Mucosa of gallbladder (tissue), 1 donor: Measurements from ENCODE around the gene TANK. TPM values are rescaled to one million over a fixed set of nuclear protein-coding genes. Genes with fewer than 3 reads are reported as not detected.
"Not testable (repeated sequence)": the region's sequence is repeated elsewhere in the genome, so short reads cannot be mapped to it uniquely, and the experiment has no call there.

Experiments
- DNase-seq: peaks from one replicate; pipeline ENCODE4 v3.0.0-alpha.2; 2020; ENCODE audit warnings: low spot score
- total RNA-seq: library from RNA; stranded (reverse); gene quantifications from one replicate; pipeline ENCODE4 v1.2.1, GENCODE V29; 2021
- donor health status: DM: no; HTN: no; CAD: no.

TANK gene
- total RNA-seq, result 55.0 TPM

- peak; percentile 91 for DNase-seq
These were observed at the start of gene TANK for GRCh38 chr2:161160226-161161073. TANK (plus strand) TSS chr2:161160428; CDS start chr2:161179663, 19,235 bp downstream.

- no peak for DNase-seq
These were observed 48.7 kb upstream of the TANK start for GRCh38 chr2:161111531-161111930.

- DNase-seq, result no peak
These were observed 47.3 kb upstream of the TANK start for GRCh38 chr2:161112908-161113307.

- DNase-seq, result no peak
These were observed 46.3 kb upstream of the TANK start for GRCh38 chr2:161113693-161114575.

GRCh38 chr2:161115205-161115604 is 45.0 kb upstream of the TANK start:
- DNase-seq, result no peak

- DNase-seq, result no peak
These were observed 44.4 kb upstream of the TANK start for GRCh38 chr2:161115605-161116380.

GRCh38 chr2:161116509-161116908 is 43.7 kb upstream of the TANK start:
- no peak for DNase-seq

GRCh38 chr2:161117506-161117905 is 42.7 kb upstream of the TANK start:
- no peak for DNase-seq

GRCh38 chr2:161118722-161119121 is 41.5 kb upstream of the TANK start:
- DNase-seq, result no peak

GRCh38 chr2:161119483-161119882 is 40.7 kb upstream of the TANK start:
- no peak for DNase-seq

- no peak for DNase-seq
These were observed 39.5 kb upstream of the TANK start for GRCh38 chr2:161120775-161121174.

- DNase-seq, result no peak
These were observed 38.6 kb upstream of the TANK start for GRCh38 chr2:161121622-161122021.

GRCh38 chr2:161122772-161123530 is 37.3 kb upstream of the TANK start:
- DNase-seq, result peak; percentile 64

GRCh38 chr2:161123531-161124030 is 36.6 kb upstream of the TANK start:
- DNase-seq, result no peak

- DNase-seq, result no peak
These were observed 36.0 kb upstream of the TANK start for GRCh38 chr2:161124201-161124600.

GRCh38 chr2:161128885-161129284 is 31.3 kb upstream of the TANK start:
- no peak for DNase-seq

GRCh38 chr2:161130354-161130753 is 29.9 kb upstream of the TANK start:
- DNase-seq, result no peak

- DNase-seq, result no peak
These were observed 29.1 kb upstream of the TANK start for GRCh38 chr2:161131074-161131680.

- DNase-seq, result no peak
These were observed 28.4 kb upstream of the TANK start for GRCh38 chr2:161131804-161132203.

GRCh38 chr2:161132384-161132783 is 27.8 kb upstream of the TANK start:
- not testable (repeated sequence) for DNase-seq

GRCh38 chr2:161133366-161133765 is 26.9 kb upstream of the TANK start:
- DNase-seq, result no peak
